ENCODE results near the gene GSDME.

- TF ChIP-seq CTCF (IDR thresholded peaks at IDR 0.05) (no peak), POLR2A (IDR thresholded peaks at IDR 0.05) (no peak)
Observed at GRCh38 chr7:24801883-24802282, 44.6 kb upstream of the GSDME start.

All from Peyer's patch (tissue), 4 donors.